ENCODE measurements around the gene TSC1. TPM values are rescaled to one million over a fixed set of nuclear protein-coding genes. Genes with fewer than 3 reads are reported as not detected.

TSC1 gene
- total RNA-seq, 1 experiment from 2014 or later = 40.9 TPM

DNA sequence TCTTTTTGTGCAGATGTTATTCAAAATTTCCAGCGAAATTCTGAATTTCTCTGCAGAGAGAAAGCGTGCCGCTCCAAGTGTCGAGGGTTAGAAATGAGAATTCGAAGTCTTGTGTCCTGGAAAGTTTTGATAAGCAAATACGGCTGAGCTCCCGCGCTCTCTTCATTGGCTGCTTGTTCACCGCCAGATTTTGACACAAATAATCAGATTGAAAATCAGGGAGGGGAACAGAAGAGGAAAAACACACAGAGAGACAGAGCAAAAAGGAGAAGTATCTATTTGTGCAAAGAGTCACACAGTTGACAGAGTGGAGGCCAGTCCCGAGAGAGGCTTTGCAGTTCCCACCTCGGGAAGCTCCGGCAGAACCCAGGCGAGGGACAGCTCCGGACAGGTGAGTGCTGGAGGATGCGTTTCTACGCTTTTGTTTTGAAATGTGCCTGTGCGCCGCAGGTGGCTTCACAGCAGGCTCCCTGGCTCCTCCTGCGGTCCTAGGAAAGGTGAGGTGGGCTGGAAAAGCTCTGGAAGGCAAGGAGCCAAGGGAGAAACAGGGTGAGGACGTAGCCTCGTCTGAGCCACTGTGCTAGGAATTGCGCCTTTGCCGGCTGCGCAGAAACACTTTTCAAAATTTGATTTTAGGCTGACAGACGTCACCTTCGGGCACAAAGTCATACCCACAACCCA, 34.2 kb upstream of the TSC1 start, which contains the start of gene GFI1B:
TSS of gene GFI1B (plus strand) at position 244 of the 681 bp plus-strand sequence. CDS start 7,985 bp downstream, outside the sequence.
- intact Hi-C loops (cut with micrococcal nuclease; ENCODE audit: unreplicated experiment) = loop anchor here (10.0 kb wide), 1 partner anchor 174 kb away; no protein-coding TSS in a partner anchor
- POLR2A ChIA-PET (ENCODE audit: low non-redundant PET) = no interaction called here
- BruUV-seq (replicated peaks) = no TSS peak

DNA sequence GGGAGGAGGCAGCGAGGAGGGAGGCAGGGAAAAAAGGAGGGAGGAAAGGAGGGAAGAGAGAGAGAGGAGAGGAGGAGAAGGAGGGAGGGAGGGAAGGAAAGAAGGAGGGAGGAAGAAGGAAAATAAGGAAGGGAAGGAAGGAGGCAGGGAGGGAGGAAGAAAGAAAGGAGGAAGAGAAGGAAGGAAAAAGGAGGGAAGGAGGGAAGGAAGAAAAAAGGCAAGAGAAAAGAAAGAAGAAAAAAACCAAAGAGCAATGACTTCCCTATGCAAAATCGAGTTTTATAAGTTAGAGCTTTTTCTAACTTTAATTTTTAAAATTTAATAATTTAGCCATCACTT, 33.7 kb upstream of the TSC1 start:
- ChIA-PET CTCF (no interaction called here), POLR2A (ENCODE audit: low non-redundant PET) (no interaction called here)
- no peak overlapping the region for H3K27ac ChIP-seq (ENCODE audit: low read depth, low read length, poor library complexity, severe bottlenecking)
- peaks cover 84% of the 10 kb centered on the region for H3K27me3 ChIP-seq (replicated peaks; ENCODE audit: insufficient read depth, low read depth, low read length, poor library complexity)
- no peak for TF ChIP-seq EZH2 (IDR thresholded peaks at IDR 0.05; ENCODE audit: borderline replicate concordance, low read depth, low read length, poor library complexity, severe bottlenecking)
- no peak for TF ChIP-seq CTCF (conservative IDR thresholded peaks at IDR 0.05; ENCODE audit: low read depth, low read length)
- H3K36me3 ChIP-seq (ENCODE audit: insufficient read depth, low read length, poor library complexity, severe bottlenecking) = no peaks in the 10 kb centered on the region
- H3K9me3 ChIP-seq (ENCODE audit: low read depth, low read length, poor library complexity, severe bottlenecking) = no peaks in the 10 kb centered on the region
- no peak for DNase-seq (ENCODE audit: low spot score)
- no peaks in the 10 kb centered on the region for H3K4me1 ChIP-seq (ENCODE audit: insufficient read depth, low read length, poor library complexity, severe bottlenecking)
- BruUV-seq (replicated peaks) = no TSS peak
- no peak overlapping the region for H3K4me3 ChIP-seq (ENCODE audit: low read depth, low read length, poor library complexity, severe bottlenecking)
- intact Hi-C loops (cut with micrococcal nuclease; ENCODE audit: unreplicated experiment) = loop anchor here (10.0 kb wide), 1 partner anchor 173 kb away; no protein-coding TSS in a partner anchor

More for the DNA sequence above, 34.2 kb upstream of the TSC1 start, which contains the start of gene GFI1B:
- TF ChIP-seq CTCF (conservative IDR thresholded peaks at IDR 0.05; ENCODE audit: low read depth, low read length) = no peak
- TF ChIP-seq EZH2 (IDR thresholded peaks at IDR 0.05; ENCODE audit: borderline replicate concordance, low read depth, low read length, poor library complexity, severe bottlenecking) = peak; percentile 88
- Histone ChIP-seq H3K27ac (ENCODE audit: low read depth, low read length, poor library complexity, severe bottlenecking) (no peak within 1 kb of the TSS), H3K36me3 (ENCODE audit: insufficient read depth, low read length, poor library complexity, severe bottlenecking) (no peaks in the 10 kb centered on the region), H3K4me3 (ENCODE audit: low read depth, low read length, poor library complexity, severe bottlenecking) (no peak within 1 kb of the TSS), H3K27me3 (replicated peaks; ENCODE audit: insufficient read depth, low read depth, low read length, poor library complexity) (peaks cover 85% of the 10 kb centered on the region), H3K4me1 (ENCODE audit: insufficient read depth, low read length, poor library complexity, severe bottlenecking) (no peaks in the 10 kb centered on the region), H3K9me3 (ENCODE audit: low read depth, low read length, poor library complexity, severe bottlenecking) (no peaks in the 10 kb centered on the region)
- no peak for DNase-seq (ENCODE audit: low spot score)
- CTCF ChIA-PET = no interaction called here

- ChIA-PET CTCF (interaction anchor here (0.6 kb wide), 1 partner anchor 192 kb away, joined by 6 read pairs; no protein-coding TSS in a partner anchor), POLR2A (ENCODE audit: low non-redundant PET) (no interaction called here)
- TF ChIP-seq CTCF (conservative IDR thresholded peaks at IDR 0.05; ENCODE audit: low read depth, low read length) (no peak), EZH2 (IDR thresholded peaks at IDR 0.05; ENCODE audit: borderline replicate concordance, low read depth, low read length, poor library complexity, severe bottlenecking) (no peak)
- no peak for DNase-seq (ENCODE audit: low spot score)
- Histone ChIP-seq H3K27ac (ENCODE audit: low read depth, low read length, poor library complexity, severe bottlenecking) (no peak overlapping the region), H3K4me3 (ENCODE audit: low read depth, low read length, poor library complexity, severe bottlenecking) (no peak overlapping the region), H3K9me3 (ENCODE audit: low read depth, low read length, poor library complexity, severe bottlenecking) (no peaks in the 10 kb centered on the region), H3K4me1 (ENCODE audit: insufficient read depth, low read length, poor library complexity, severe bottlenecking) (no peaks in the 10 kb centered on the region), H3K36me3 (ENCODE audit: insufficient read depth, low read length, poor library complexity, severe bottlenecking) (no peaks in the 10 kb centered on the region), H3K27me3 (replicated peaks; ENCODE audit: insufficient read depth, low read depth, low read length, poor library complexity) (peaks cover 76% of the 10 kb centered on the region)
- no TSS peak for BruUV-seq (replicated peaks)
- intact Hi-C loops (cut with micrococcal nuclease; ENCODE audit: unreplicated experiment) = loop anchor here (10.0 kb wide), 1 partner anchor 172 kb away; no protein-coding TSS in a partner anchor
Observed at GRCh38 chr9:132976571-132976970, 32.2 kb upstream of the TSC1 start.

Data from A673 (cell line).